K562 treated with DMSO at 1 percent for 24 hours (cell line): ENCODE results near the gene KCNK7. TPM values are rescaled to one million over a fixed set of nuclear protein-coding genes. Genes with fewer than 3 reads are reported as not detected.

Experiments used
- total RNA-seq: library from RNA; unstranded; fragments of 300-600 nt; gene quantifications from 2 replicates; pipeline ENCODE4 v1.2.3, GENCODE V29; 2022; ENCODE audit warnings: low read depth; ENCODE audit not compliant: insufficient read depth

Gene KCNK7, protein sequence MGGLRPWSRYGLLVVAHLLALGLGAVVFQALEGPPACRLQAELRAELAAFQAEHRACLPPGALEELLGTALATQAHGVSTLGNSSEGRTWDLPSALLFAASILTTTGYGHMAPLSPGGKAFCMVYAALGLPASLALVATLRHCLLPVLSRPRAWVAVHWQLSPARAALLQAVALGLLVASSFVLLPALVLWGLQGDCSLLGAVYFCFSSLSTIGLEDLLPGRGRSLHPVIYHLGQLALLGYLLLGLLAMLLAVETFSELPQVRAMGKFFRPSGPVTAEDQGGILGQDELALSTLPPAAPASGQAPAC
- total RNA-seq: 4.0 and 4.8 TPM in 2 replicates

DNA sequence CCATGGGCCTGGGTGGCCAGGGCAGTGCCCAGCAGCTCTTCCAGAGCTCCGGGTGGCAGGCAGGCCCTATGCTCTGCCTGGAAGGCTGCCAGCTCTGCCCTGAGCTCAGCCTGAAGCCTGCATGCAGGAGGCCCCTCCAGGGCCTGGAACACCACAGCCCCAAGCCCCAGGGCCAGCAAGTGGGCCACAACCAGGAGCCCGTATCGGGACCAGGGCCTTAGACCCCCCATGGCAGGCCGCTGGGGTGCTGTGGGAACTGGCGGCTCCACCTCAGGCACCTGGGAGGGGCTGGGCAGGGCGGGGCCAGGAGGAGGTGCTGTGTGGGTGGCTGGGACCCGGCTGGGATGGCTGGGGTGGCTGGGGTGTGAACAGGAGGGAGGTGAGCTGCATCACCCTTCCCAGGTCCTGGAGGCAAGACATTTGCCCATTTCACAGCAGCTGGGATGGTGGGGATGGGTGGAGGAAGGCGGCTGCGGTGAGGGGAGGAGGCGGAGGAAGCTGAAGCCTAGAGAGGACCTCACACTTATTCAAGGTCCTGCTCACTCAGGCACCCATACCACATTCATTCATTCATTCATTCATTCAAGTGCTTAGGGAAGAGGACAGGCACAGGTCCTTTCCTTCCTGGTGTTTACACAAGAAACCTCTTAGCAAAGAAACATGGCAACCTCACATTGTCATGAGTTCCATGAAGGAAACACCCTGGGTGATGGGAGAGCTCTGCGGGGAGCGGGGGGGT, at the start of gene KCNK7:
Gene KCNK7 (minus strand): TSS at position 258 of the 739 bp plus-strand sequence. CDS start 28 bp downstream, at position 230.

DNA sequence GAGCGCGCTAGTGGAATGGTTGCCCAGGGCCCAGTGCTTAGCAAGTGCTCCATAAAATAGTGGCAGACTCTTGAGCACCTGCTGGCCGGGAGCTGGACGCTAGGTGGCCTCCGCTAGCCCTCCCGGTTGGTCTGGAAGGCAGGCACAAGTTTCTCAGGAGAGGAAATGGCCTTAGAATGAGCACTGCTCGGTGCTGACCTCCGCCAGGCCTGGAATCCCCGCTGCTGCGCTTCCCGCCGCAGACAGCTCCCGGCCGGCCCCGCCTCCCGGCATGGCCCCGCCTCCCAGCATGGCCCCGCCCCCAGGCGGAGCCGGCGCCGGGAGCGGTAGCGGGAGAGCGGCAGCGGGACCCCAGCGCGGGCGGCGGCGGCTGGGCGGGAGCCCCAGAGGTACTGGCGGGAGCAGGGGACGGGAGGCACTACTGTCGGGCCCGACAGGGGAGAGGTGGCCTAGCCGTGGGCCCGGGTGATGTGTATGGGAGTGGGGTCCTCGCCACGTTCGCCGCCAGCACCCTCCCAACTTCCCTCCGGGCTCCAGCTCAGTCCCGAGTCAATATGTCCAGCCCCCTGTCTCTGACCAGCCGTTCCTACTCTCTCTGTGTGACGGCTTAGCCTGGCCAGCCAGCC, 42.3 kb upstream of the KCNK7 start, which contains the start of gene SIPA1:
Gene SIPA1 (plus strand): TSS at position 308 of the 626 bp plus-strand sequence. CDS start 2,821 bp downstream, outside the sequence.

DNA sequence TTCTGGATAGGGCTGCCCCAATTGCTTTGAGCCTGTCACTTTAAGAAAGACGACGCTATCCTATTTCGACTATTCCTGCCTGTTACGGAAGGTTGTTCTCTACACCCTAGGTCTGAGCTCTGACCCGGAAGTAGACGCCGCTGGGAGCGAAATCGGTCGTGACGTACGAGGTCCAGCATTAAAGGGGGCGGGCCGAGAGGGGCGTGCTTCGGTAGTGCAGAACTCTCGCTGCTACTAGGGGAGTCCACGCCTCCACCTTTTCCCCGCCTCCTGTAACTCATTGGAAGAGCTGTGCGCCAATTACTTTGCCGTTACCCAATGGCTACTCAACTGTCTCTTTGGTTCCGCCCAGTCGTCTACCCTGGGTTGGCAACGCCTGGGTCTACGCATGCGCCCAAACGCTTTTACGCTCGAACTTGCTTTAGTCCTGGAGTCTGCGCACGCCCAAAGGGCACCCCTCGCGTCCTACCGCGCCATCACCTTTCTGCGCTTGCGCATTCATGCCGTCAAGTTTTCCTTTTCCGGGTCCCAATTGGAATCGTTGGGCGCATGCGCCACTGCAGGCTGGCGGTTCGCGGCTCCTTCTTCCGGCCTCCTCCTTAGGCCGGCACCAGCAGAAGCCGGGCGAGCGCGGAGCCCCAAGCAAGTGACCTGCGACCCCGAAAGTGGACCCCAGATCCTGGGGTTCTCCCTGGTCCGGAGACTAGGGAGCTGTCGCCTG, 19.8 kb upstream of the KCNK7 start, which contains the start of gene PCNX3:
Gene PCNX3 (plus strand): TSS at position 548 of the 721 bp plus-strand sequence. CDS start 536 bp downstream, outside the sequence.

DNA sequence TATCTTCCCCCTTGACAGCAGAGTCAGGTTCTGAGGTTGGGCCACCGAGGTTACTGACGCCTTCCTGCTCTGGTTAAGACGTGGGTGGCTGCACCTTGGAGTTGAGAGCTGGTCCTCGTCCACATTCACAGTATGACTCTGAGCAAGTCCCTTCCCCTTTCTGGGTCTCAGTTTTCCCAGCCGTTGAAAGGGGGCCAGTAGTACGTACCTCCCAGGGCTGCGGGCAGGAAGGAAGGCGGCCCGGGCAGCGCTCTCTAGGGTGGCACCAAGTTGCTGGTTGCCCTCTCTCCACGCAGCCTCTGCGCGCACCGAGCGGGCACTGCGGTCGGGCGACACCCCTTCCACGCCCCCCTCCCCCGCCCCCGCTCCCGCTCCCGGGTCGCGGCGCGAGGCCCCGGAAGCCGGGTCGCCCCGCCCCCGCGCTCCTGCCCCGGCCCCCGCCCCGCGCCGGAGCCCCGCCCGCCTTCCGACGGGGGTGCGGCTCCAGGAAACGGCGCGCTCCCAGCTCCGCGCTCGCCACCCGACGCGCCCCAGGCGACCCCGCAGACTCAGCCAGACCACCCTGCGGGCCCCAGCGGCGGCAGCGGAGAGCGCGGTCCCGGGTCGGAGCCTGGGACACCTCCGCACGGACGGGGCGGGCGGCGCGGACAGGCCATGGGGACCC, 19.9 kb downstream of the KCNK7 start, which contains the start of gene EHBP1L1:
Gene EHBP1L1 (plus strand): TSS at position 486 of the 664 bp plus-strand sequence. CDS start 250 bp downstream, outside the sequence.

DNA sequence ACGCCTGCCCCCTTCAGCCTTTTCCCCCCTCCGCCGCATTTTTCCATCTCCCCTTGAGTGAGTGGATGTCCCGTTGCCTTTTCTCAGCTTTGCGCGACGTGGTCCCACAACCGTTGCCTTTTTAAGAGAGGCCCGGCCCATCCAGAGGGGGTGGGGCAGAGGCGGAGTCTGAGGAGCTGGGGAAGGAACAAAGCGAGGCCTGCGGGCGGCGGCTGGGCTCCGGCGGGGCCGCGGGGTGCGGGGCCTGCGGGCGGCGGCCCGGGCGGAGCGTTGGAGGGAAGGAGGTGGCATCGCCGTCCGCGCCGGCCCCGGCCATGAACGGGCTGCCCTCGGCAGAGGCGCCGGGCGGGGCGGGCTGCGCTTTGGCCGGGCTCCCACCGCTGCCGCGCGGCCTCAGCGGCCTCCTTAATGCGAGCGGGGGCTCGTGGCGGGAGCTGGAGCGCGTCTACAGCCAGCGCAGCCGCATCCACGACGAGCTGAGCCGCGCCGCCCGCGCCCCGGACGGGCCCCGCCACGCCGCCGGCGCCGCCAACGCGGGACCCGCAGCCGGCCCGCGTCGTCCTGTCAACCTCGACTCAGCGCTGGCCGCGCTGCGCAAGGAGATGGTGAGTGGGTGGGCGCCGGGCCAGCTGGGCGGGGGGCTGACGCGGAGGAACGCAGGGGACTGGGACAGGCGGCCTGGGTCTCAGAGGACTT, 23.1 kb downstream of the KCNK7 start, which contains the start of gene FAM89B:
Gene FAM89B (plus strand): TSS at position 183 of the 696 bp plus-strand sequence. CDS start 132 bp downstream, at position 315.

DNA sequence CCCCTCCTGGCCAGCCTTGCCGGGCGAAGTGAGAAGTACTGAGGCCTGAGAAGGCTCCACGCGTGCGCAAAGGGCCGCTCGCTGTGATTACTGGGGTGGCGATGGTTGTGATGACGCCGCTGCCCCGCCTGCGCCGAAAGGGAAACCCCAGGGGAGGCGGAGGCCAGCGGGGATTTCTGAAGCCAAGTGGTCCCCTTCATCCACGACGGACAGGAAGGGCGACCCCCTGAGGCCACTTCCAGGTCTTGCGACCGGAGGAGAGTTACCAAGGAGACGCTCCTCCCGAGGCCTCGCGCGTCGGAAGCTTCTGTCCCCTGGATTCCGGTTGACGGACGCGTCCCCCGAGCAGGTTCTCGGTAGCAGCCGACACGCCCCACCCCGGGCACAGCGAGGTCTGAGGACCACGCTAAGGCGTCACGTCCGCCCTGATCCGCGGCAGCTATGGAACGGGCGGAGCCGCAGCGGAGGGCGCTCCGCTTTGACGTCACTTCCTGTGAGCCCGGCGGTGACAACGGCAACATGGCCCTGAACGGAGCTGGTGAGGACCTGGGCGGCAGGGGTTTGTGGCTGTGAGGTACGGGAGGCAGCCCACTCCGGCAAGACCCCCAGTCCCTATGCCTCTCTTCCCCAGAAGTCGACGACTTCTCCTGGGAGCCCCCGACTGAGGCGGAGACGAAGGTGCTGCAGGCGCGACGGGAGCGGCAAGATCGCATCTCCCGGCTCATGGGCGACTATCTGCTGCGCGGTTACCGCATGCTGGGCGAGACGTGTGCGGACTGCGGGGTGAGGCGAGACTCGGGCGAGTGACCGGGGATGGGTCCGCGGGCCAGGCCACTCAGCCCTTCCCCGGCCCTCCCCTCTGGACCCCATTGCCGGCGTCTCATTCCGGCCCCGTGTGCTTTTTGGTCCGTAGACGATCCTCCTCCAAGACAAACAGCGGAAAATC, 25.4 kb downstream of the KCNK7 start, which contains the start of gene ZNRD2:
Gene ZNRD2 (plus strand): TSS at position 505 of the 946 bp plus-strand sequence. CDS start 15 bp downstream, at position 520.

DNA sequence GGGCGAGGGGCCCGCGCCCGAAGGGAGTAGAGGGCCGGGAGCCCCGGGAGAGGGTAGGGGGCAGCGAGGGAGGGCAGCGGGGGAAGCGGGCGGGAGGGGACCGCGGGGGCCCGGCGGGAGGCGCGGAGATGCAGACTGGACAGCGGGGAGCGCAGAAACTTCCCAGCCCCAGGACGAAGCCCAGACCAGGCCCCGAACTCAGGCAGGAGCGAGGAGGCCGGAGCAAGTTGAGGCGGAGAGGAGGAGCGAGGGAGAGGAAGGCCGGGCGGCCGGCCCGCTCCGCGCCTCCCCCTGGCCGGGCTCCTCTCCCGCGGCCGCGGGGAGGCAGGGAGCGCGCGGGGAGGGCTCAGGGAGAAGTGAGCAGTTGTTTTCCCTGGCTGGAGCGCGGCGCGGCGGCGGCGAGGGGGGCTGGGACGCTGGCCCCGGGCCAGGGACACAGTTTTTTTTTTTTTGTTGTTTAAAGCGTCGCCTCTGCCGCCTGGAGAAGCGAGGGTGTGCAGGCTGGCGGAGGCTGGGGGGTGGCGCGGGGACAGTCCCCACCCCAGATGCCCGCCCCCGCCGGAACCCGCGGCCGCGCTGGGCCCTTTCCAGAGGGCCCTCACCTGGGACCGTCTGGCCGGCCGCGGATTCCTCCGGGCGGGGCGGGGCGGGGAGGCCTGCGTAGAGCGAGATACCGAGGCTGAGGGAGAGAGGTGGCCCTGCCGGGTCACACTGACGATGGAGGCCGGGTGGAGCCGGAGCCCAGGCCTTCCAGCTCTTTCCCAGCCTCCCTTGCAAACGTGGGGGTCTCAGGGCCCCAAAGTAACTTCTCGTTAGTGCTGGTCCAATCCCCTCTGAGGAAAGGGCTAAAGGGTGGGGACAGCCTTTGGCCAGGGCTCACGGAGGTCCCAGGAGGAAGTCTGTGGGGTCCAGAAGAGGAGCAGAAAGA, 37.3 kb downstream of the KCNK7 start, which contains the start of gene LTBP3:
Gene LTBP3 (minus strand): TSS at position 358 of the 928 bp plus-strand sequence. CDS start 400 bp downstream, outside the sequence.

Other genes with a start within 250 kb of the KCNK7 start
- gene TIGD3, start 241.0 kb downstream of the KCNK7 start, total RNA-seq: 6.7 and 8.9 TPM in 2 replicates
- gene SLC25A45, start 213.2 kb downstream of the KCNK7 start, total RNA-seq: 2.3 and 3.4 TPM in 2 replicates
- gene FRMD8, start 209.2 kb downstream of the KCNK7 start, total RNA-seq: 63.0 and 66.6 TPM in 2 replicates
- gene NEAT1, start 173.0 kb downstream of the KCNK7 start, total RNA-seq: 25.4 and 31.8 TPM in 2 replicates
- 92.6 and 97.2 TPM in 2 replicates for gene MALAT1, start 96.8 kb downstream of the KCNK7 start, total RNA-seq
- 135 and 143 TPM in 2 replicates for gene SCYL1, start 70.7 kb downstream of the KCNK7 start, total RNA-seq
- gene LTBP3, start 37.4 kb downstream of the KCNK7 start, total RNA-seq: 42.3 and 45.8 TPM in 2 replicates
- gene ZNRD2, start 25.3 kb downstream of the KCNK7 start, total RNA-seq: 65.6 and 76.3 TPM in 2 replicates
- gene FAM89B, start 23.3 kb downstream of the KCNK7 start, total RNA-seq: 140 and 142 TPM in 2 replicates
- gene EHBP1L1, start 19.7 kb downstream of the KCNK7 start, total RNA-seq: 83.0 and 84.8 TPM in 2 replicates
- 93.2 and 97.7 TPM in 2 replicates for gene MAP3K11, start 18.4 kb upstream of the KCNK7 start, total RNA-seq
- gene PCNX3, start 20.0 kb upstream of the KCNK7 start, total RNA-seq: 52.3 and 54.3 TPM in 2 replicates
- 99.8 and 104 TPM in 2 replicates for gene SIPA1, start 42.3 kb upstream of the KCNK7 start, total RNA-seq
- gene RELA, start 67.1 kb upstream of the KCNK7 start, total RNA-seq: 76.3 and 79.5 TPM in 2 replicates
- 50.5 and 58.6 TPM in 2 replicates for gene KAT5, start 116.5 kb upstream of the KCNK7 start, total RNA-seq
- gene RNASEH2C, start 125.0 kb upstream of the KCNK7 start, total RNA-seq: 50.7 and 64.2 TPM in 2 replicates
- 43.7 and 44.6 TPM in 2 replicates for gene AP5B1, start 185.2 kb upstream of the KCNK7 start, total RNA-seq
- gene OVOL1, start 191.3 kb upstream of the KCNK7 start, total RNA-seq: not detected in 2 replicates
- gene SNX32, start 238.2 kb upstream of the KCNK7 start, total RNA-seq: not detected in 2 replicates